ENCODE data around the gene SLC35F5. TPM values are rescaled to one million over a fixed set of nuclear protein-coding genes. Genes with fewer than 3 reads are reported as not detected.
"Not testable (repeated sequence)": the region's sequence is repeated elsewhere in the genome, so short reads cannot be mapped to it uniquely, and the experiment has no call there.

The SLC35F5 gene
- total RNA-seq, 2 donors from 2014 or later: 27.3 to 39.7 TPM

DNA sequence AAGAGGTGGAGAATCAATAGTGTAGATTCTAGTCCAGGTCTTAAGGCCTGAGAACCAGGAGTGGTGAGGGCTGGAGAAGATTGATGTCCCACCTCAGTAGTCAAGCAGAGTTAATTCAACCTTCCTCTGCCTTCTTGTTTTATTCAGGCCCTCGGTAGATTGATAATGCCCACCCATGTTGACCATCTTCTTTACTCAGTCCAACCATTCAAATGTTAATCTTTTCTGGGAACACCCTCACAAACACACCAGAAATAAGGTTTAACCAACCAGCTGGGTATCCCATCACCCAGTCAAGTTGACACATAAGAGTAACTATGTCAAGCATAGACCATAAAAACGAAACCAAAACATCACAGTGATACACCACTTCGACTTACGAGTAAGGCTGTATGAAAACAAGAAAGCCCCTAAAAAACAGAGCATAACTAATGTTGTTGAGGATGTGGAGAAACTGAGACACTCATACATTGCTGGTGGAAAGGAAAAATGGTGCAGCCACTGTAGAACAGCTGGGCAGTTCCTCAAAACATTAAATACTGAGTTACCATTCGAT, 57.5 kb downstream of the SLC35F5 start:
- no peak for DNase-seq (ENCODE audit: low spot score)
- H3K4me1 Mint-ChIP-seq (ENCODE audit: low read depth in 2 of 2): peaks cover 29% of the 10 kb centered on the region in 2 donors
- H3K27ac Mint-ChIP-seq: peak overlapping the region; percentile 72
- peak overlapping the region; percentile 88 for H3K4me3 Mint-ChIP-seq
- no peaks in the 10 kb centered on the region for H3K36me3 Mint-ChIP-seq
- H3K9me3 Mint-ChIP-seq: no peaks in the 10 kb centered on the region
- ATAC-seq: peak; percentile 86 to 87
- peaks cover 0 to 2% of the 10 kb centered on the region in 2 donors for H3K27me3 Mint-ChIP-seq

- H3K36me3 Mint-ChIP-seq; H3K27ac Mint-ChIP-seq; H3K9me3 Mint-ChIP-seq; H3K4me3 Mint-ChIP-seq; DNase-seq (ENCODE audit: low spot score); H3K27me3 Mint-ChIP-seq; ATAC-seq: not testable (repeated sequence)
- peaks cover 36% of the 10 kb centered on the region in 2 donors for H3K4me1 Mint-ChIP-seq (ENCODE audit: low read depth in 2 of 2)
Observed at GRCh38 chr2:113698251-113698650, 58.2 kb downstream of the SLC35F5 start.

DNA sequence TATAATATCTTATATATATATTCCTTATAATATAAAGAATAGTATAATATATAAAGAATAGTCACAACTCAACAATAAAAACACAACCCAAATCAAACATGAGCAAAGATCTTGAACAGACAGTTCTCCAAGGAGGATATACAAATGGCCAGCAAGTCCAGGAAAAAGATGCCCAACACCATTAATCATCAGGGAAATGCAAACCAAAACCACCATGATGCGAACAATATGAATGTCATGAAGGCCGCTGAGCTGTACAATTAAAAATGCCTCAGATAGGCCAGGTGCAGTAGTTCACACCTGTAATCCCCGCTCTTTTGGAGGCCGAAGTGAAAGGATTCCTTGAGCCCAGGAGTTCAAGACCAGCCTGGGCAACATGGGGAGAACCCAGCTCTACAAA, 58.9 kb downstream of the SLC35F5 start:
- H3K27ac Mint-ChIP-seq: no peak overlapping the region
- H3K27me3 Mint-ChIP-seq: peaks cover 0 to 2% of the 10 kb centered on the region in 2 donors
- H3K9me3 Mint-ChIP-seq: no peaks in the 10 kb centered on the region
- no peak for ATAC-seq
- H3K4me1 Mint-ChIP-seq (ENCODE audit: low read depth in 2 of 2): peaks cover 43 to 44% of the 10 kb centered on the region in 2 donors
- no peak for DNase-seq (ENCODE audit: low spot score)
- no peaks in the 10 kb centered on the region for H3K36me3 Mint-ChIP-seq
- H3K4me3 Mint-ChIP-seq: no peak overlapping the region

GRCh38 chr2:113694438-113694837, 62.0 kb downstream of the SLC35F5 start:
- Mint-ChIP-seq H3K27me3 (peaks cover 0 to 3% of the 10 kb centered on the region in 2 donors), H3K4me1 (ENCODE audit: low read depth in 2 of 2) (peaks cover 33 to 34% of the 10 kb centered on the region in 2 donors), H3K9me3 (no peaks in the 10 kb centered on the region), H3K4me3 (peak overlapping the region; percentile 88), H3K27ac (peak overlapping the region in 1 of 2 donors; percentile 91), H3K36me3 (no peaks in the 10 kb centered on the region)
- DNase-seq (ENCODE audit: low spot score): no peak
- no peak for ATAC-seq

GRCh38 chr2:113692698-113693428, 63.6 kb downstream of the SLC35F5 start:
- peak overlapping the region; percentile 84 to 91 for H3K27ac Mint-ChIP-seq
- peak; percentile 74 to 84 for ATAC-seq
- no peaks in the 10 kb centered on the region for H3K36me3 Mint-ChIP-seq
- H3K4me1 Mint-ChIP-seq (ENCODE audit: low read depth in 2 of 2): peaks cover 24 to 27% of the 10 kb centered on the region in 2 donors
- H3K4me3 Mint-ChIP-seq: peak overlapping the region; percentile 88
- no peak for DNase-seq (ENCODE audit: low spot score)
- peaks cover 0 to 5% of the 10 kb centered on the region in 2 donors for H3K27me3 Mint-ChIP-seq
- no peaks in the 10 kb centered on the region for H3K9me3 Mint-ChIP-seq

- not testable (repeated sequence) for H3K36me3 Mint-ChIP-seq; H3K4me3 Mint-ChIP-seq; H3K27me3 Mint-ChIP-seq; DNase-seq (ENCODE audit: low spot score); H3K27ac Mint-ChIP-seq; H3K9me3 Mint-ChIP-seq; ATAC-seq
- H3K4me1 Mint-ChIP-seq (ENCODE audit: low read depth in 2 of 2): peaks cover 24 to 27% of the 10 kb centered on the region in 2 donors
Observed at GRCh38 chr2:113690871-113691270, 65.6 kb downstream of the SLC35F5 start.

GRCh38 chr2:113686537-113686936, 69.9 kb downstream of the SLC35F5 start:
- Mint-ChIP-seq H3K4me1 (ENCODE audit: low read depth in 2 of 2) (no peaks in the 10 kb centered on the region), H3K9me3 (no peaks in the 10 kb centered on the region), H3K27ac (no peak overlapping the region), H3K4me3 (no peak overlapping the region), H3K27me3 (peaks cover 0 to 3% of the 10 kb centered on the region in 2 donors), H3K36me3 (no peaks in the 10 kb centered on the region)
- ATAC-seq (no peak), DNase-seq (ENCODE audit: low spot score) (no peak)

- Mint-ChIP-seq H3K4me3 (no peak overlapping the region), H3K27me3 (peaks cover 0 to 3% of the 10 kb centered on the region in 2 donors), H3K27ac (no peak overlapping the region), H3K9me3 (no peaks in the 10 kb centered on the region), H3K4me1 (ENCODE audit: low read depth in 2 of 2) (no peaks in the 10 kb centered on the region), H3K36me3 (no peaks in the 10 kb centered on the region)
- ATAC-seq: no peak
- no peak for DNase-seq (ENCODE audit: low spot score)
Observed at GRCh38 chr2:113685471-113685870, 71.0 kb downstream of the SLC35F5 start.

- Mint-ChIP-seq H3K4me3 (no peak overlapping the region), H3K27ac (no peak overlapping the region)
Observed at GRCh38 chr2:113679457-113679856, 77.0 kb downstream of the SLC35F5 start.

GRCh38 chr2:113677330-113677729, 79.1 kb downstream of the SLC35F5 start:
- Mint-ChIP-seq H3K9me3 (no peaks in the 10 kb centered on the region), H3K27ac (no peak overlapping the region), H3K4me1 (ENCODE audit: low read depth in 2 of 2) (peaks cover 0 to 18% of the 10 kb centered on the region in 2 donors), H3K27me3 (peaks cover 0 to 3% of the 10 kb centered on the region in 2 donors), H3K36me3 (no peaks in the 10 kb centered on the region), H3K4me3 (no peak overlapping the region)
- no peak for DNase-seq (ENCODE audit: low spot score)
- no peak for ATAC-seq

More at GRCh38 chr2:113679457-113679856, 77.0 kb downstream of the SLC35F5 start:
- ATAC-seq: no peak
- Mint-ChIP-seq H3K4me1 (ENCODE audit: low read depth in 2 of 2) (peaks cover 0 to 12% of the 10 kb centered on the region in 2 donors), H3K27me3 (peaks cover 0 to 3% of the 10 kb centered on the region in 2 donors), H3K36me3 (no peaks in the 10 kb centered on the region), H3K9me3 (no peaks in the 10 kb centered on the region)
- DNase-seq (ENCODE audit: low spot score): no peak

DNA sequence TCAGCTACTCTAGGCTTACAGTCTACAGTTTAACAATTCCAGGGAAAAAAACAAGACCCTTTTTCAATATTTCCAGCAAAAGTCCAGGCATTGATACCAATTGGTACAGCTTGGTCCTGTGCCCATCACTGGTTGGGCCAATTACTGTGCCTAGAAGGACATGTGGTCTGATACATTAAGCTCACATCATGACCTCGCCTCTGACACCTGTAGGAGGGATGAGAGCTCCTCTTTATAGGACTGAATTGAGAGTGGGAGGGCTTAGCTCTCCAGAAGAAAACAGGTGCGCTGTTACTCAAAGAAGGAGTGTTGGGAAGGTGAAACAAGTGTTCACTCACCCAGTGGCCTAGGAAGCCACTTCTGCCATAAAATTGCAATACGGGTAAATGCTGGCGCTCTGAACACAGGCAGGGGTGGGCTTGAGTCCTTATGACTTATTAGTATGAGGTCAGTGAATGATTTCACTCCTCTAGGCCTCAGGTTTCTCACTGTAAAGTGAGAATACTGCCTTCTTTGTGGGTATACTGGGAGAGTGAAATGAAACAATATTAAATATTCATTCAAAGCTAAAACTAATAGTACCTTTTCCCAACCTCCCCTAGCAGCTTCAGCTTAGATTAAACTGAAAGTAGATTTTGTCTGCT, 79.7 kb downstream of the SLC35F5 start:
- DNase-seq (ENCODE audit: low spot score) (no peak), ATAC-seq (no peak)
- Mint-ChIP-seq H3K4me3 (no peak overlapping the region), H3K9me3 (no peaks in the 10 kb centered on the region), H3K4me1 (ENCODE audit: low read depth in 2 of 2) (peaks cover 0 to 18% of the 10 kb centered on the region in 2 donors), H3K27ac (no peak overlapping the region), H3K36me3 (no peaks in the 10 kb centered on the region), H3K27me3 (peaks cover 0 to 3% of the 10 kb centered on the region in 2 donors)

DNA sequence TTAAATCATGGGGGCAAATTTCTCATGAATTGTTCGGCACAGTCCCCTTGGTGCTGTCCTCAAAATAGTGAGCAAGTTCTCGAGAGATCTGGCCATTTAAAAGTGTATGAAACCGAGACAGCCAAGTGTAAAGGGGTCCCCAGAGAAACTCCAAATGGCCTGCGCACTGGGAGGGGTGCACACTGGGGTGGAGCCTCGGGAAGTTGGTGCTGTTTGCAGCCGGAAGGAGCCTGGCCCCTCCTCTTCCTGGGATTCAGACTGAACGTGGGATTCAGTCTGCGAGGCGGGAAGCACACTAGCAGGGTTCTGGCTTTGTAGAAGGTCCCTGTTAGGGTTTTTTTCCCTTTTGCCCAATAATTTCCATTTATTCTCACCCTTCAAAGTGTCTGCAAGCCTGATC, 80.6 kb downstream of the SLC35F5 start:
- Mint-ChIP-seq H3K27ac (no peak overlapping the region), H3K27me3 (peaks cover 0 to 3% of the 10 kb centered on the region in 2 donors), H3K4me1 (ENCODE audit: low read depth in 2 of 2) (peaks cover 0 to 18% of the 10 kb centered on the region in 2 donors), H3K9me3 (no peaks in the 10 kb centered on the region), H3K4me3 (no peak overlapping the region), H3K36me3 (no peaks in the 10 kb centered on the region)
- ATAC-seq (no peak), DNase-seq (ENCODE audit: low spot score) (no peak)

DNA sequence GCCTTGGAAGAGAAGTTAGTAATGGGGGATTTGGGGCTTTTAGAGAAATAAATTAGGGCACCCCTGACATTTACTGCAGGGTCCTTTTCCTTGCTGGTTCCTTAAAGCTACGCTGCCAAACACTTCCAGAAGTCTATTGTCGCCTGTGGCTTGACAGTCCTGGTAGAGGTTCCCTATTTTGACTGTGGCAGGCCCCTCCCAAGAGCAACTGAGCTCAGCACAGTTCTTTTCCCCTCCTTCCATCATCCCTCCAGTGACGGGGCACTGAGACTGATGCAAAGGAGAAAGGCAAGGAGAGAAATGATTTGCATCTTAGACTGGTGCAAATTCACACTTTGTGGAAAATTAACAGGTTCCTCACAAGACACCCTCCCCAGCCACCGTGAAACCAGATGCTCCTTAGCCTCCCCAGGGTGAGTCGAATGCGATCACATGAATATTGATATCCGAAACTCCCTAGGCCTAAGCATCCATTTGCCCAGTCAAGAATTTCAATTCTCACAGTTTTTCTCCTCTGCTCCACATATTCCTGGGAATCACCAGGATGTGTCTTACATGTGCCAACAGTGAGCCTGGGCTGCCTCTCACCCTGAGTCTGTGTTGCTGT, 84.0 kb downstream of the SLC35F5 start:
- ATAC-seq (no peak), DNase-seq (ENCODE audit: low spot score) (no peak)
- Mint-ChIP-seq H3K36me3 (no peaks in the 10 kb centered on the region), H3K4me3 (no peak overlapping the region), H3K4me1 (ENCODE audit: low read depth in 2 of 2) (peaks cover 0 to 9% of the 10 kb centered on the region in 2 donors), H3K9me3 (no peaks in the 10 kb centered on the region), H3K27ac (no peak overlapping the region), H3K27me3 (no peaks in the 10 kb centered on the region)

DNA sequence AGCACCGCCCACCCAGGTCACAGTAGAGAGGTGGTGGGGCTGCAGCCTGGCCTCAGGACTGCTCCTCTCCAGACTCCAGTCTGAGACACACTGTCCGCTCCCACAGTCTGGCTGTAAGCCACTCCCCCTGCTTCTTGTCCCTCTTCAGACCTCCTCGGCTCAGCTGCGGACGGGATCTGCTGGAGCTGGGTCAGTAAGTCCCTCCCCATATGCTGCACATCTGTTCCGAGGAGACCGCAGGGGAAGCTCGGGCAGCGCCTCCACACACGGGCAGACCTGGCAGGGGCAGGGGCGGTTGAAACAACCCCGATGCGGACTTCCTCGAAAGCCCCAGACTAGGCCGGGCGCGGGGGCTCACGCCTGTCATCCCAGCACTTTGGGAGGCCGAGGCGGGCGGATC, 87.4 kb downstream of the SLC35F5 start:
- not testable (repeated sequence) for ATAC-seq; H3K27ac Mint-ChIP-seq; DNase-seq (ENCODE audit: low spot score); H3K4me3 Mint-ChIP-seq; H3K27me3 Mint-ChIP-seq; H3K36me3 Mint-ChIP-seq; H3K4me1 Mint-ChIP-seq (ENCODE audit: low read depth in 2 of 2); H3K9me3 Mint-ChIP-seq

Data from natural killer cell treated with Interleukin-12 subunit alpha and Interleukin-12 subunit beta and Interleukin-15 and Interleukin-18, amount 100 ng/mL, for 72 hours (primary cell).